ENCODE data around the gene ITGB3. TPM values are rescaled to one million over a fixed set of nuclear protein-coding genes. Genes with fewer than 3 reads are reported as not detected.
A peak's percentile ranks its signal among the peaks of the same experiment; 100 is the strongest.

ITGB3 gene
- total and polyA plus RNA-seq, 9 of the 15 experiments (the other 6 are each of a cell fraction or from before 2014, with no cell fraction given) = 0.08 to 2.6 (median 0.62) TPM; not detected in 1

- peak; percentile 53; the same call in 1 of the 2 replicates for TF ChIP-seq PHF8 (IDR thresholded peaks at IDR 0.05; ENCODE audit: borderline replicate concordance, low read length)
- TF ChIP-seq ZNF717 (CRISPR knock-in tag; IDR thresholded peaks at IDR 0.05) = no peak
- no peak for TF ChIP-seq KLF1 (tag; IDR thresholded peaks at IDR 0.05)
- peak; percentile 88 for TF ChIP-seq CXXC5 (CRISPR knock-in tag; IDR thresholded peaks at IDR 0.05)
- peak; percentile 56; the same call in 1 of the 2 replicates for TF ChIP-seq TFAP4 (CRISPR knock-in tag; IDR thresholded peaks at IDR 0.05; ENCODE audit: borderline replicate concordance)
- peak; percentile 79 for TF ChIP-seq L3MBTL2 (IDR thresholded peaks at IDR 0.05)
- TF ChIP-seq ZNF780A (CRISPR knock-in tag; IDR thresholded peaks at IDR 0.05) = no peak
- TF ChIP-seq HINFP (tag; conservative IDR thresholded peaks at IDR 0.05; ENCODE audit: low read depth) = no peak
- TF ChIP-seq RFX7 (CRISPR knock-in tag; IDR thresholded peaks at IDR 0.05) = no peak
- no peak for TF ChIP-seq SIRT6 (IDR thresholded peaks at IDR 0.05; ENCODE audit: low read depth, low read length)
- TF ChIP-seq ID3 (CRISPR knock-in tag; IDR thresholded peaks at IDR 0.05) = no peak
- peak; percentile 43; the same call in 1 of the 2 replicates for TF ChIP-seq ID3 (tag; IDR thresholded peaks at IDR 0.05)
- no peak for TF ChIP-seq SNRNP70 (optimal IDR thresholded peaks at IDR 0.05; ENCODE audit: low read depth, low read length)
- peak; percentile 70 for TF ChIP-seq RB1 (IDR thresholded peaks at IDR 0.05; ENCODE audit: low read depth)
- no peak for TF ChIP-seq ILK (tag; IDR thresholded peaks at IDR 0.05; ENCODE audit: borderline replicate concordance, low read depth)
These were observed at the start of gene ITGB3 (continued) for GRCh38 chr17:47253541-47254402.
